HG03571 (cell line): Measurements from ENCODE around the gene TMSB10.
"Not testable (repeated sequence)": the region's sequence is repeated elsewhere in the genome, so short reads cannot be mapped to it uniquely, and the experiment has no call there.

Source experiments
- ATAC-seq: cut with Tn5 transposase; IDR thresholded peaks from one replicate; pipeline ENCODE4 v1.9.1; 2021; ENCODE audit not compliant: unreplicated experiment

The TMSB10 gene

GRCh38 chr2:84905181-84906107 lies at the start of gene TMSB10:
TSS of gene TMSB10 (plus strand) at chr2:84905656.
- ATAC-seq = peak; percentile 64

GRCh38 chr2:84855731-84856130 lies 49.7 kb upstream of the TMSB10 start:
- no peak for ATAC-seq

- peak; percentile 66 for ATAC-seq
Observed at GRCh38 chr2:84856787-84857186, 48.7 kb upstream of the TMSB10 start.

- no peak for ATAC-seq
Observed at GRCh38 chr2:84857566-84857965, 47.9 kb upstream of the TMSB10 start.

DNA sequence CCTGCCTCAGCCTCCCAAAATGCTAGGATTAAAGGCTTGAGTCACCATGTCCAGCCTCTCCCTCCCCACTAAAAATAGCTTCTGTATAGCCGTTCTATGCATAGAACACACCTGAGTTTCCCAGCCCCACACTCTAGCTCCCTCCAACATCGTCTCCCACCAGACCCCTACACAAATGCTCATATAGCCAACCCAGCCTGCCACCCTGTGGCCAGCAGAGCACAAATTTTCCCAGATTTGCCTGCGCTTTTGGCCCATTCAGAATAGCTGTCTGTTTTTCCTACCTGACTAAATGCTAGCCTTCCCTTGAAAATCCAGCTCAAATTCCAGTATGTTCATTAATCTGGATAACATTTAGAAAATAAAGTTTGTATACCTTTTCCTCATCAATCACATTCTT lies 47.3 kb upstream of the TMSB10 start:
- ATAC-seq = no peak

DNA sequence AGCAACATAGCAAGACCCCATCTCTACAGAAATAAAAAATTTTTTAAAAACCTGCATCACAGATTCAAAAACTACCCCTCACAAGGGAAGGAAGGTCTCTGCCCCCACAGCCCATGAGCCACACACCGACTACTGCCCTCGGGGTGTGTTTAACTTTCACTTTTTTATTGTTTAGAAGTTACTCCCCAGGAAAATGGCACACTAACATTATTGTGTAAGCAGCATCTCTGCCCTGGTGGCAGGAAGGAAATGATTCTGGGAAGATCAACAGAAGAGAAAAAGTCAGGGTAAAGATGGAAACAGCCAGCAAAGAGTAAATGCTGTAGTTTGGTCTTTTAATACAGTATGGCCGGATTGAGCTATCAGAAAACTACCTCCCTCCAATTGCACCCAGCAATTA lies 46.5 kb upstream of the TMSB10 start:
- no peak for ATAC-seq

DNA sequence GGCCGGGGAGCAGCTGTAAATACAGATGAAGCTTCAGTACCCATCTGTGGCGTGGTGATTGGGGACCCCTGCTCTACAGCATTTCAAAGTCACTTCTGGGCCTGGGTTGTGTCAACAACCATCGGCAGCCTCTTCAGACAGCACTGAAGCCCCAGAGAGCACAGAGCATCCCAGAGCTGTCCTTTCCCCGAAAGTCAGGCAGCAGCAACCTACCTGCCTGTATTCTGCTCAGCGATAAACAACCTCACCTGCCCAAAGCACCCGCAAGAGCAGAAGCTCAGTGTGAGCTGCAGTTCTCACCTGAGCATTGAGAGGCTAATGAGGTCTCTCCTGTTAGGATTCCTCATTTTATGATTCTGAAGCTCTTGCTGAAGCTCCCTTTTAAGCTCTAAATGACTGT lies 43.9 kb upstream of the TMSB10 start:
- no peak for ATAC-seq

DNA sequence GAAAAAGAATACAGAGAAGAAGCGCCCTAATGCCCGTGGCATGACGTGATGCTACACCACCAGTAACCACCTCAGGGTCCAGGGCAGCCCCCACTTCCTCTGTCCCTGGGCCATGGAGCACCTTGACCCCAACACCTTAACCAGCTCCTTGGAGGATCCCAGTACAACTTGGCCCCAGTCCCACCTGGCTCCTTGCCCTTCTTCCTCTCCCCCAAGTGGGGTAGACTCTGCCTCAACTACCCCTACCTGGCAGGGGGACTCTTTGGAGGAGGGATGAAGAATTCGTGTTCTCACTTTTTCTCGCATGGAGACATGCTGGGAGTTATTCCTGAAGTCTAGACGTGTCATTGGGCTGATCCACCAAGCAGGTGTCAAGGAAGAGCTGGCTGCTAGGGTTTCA lies 43.5 kb upstream of the TMSB10 start:
- no peak for ATAC-seq

DNA sequence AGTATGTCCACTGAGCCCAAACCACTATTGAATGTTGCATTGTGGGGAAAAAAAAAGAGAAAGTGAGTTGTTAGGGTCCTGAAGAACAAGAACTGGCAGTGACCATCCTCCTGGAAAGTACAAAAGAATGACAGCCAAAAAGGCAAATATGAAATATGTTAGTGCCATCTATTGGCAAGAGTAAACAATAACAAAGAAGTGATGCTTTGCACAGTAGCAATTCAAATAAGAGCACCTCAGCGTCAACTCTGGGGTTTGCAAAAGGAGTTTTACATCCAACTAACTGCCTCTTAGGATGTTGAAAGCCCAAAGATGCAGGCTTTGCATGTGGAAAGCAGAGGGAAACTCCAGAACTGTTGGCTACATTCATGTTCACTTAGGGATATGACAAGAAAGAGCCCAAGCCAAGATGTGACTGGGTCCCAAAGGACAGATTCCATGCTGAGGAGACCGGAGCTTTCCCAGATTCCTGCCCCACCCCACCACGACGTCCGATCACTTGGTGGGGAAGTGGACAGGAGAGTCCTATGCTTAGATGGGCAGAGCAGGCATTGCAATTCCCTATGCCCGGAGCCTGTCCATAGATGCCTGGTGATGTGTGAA lies 40.2 kb upstream of the TMSB10 start:
- ATAC-seq = no peak

- no peak for ATAC-seq
Observed at GRCh38 chr2:84866122-84866521, 39.3 kb upstream of the TMSB10 start.

- ATAC-seq = not testable (repeated sequence)
Observed at GRCh38 chr2:84868327-84868726, 37.1 kb upstream of the TMSB10 start.

GRCh38 chr2:84870306-84870705 lies 35.1 kb upstream of the TMSB10 start:
- no peak for ATAC-seq

DNA sequence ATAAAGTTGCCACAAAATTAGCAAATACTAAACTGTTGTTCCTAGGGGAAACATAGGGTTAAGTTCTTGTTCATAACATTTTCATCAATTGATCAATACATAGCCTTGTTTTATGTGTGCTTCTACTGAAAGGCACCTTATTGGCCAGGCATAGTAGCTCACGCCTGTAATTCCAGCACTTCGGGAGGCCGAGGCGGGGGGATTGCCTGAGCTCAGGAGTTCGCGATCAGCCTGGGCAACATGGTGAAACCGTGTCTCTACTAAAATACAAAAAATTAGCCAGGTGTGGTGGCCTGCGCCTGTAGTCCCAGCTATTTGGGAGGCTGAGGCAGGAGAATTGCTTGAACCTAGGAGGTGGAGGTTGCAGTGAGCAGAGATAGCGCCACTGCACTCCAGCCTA lies 32.8 kb upstream of the TMSB10 start:
- ATAC-seq = not testable (repeated sequence)

GRCh38 chr2:84873350-84873749 lies 32.1 kb upstream of the TMSB10 start:
- no peak for ATAC-seq

GRCh38 chr2:84874381-84875212 lies 30.9 kb upstream of the TMSB10 start:
- ATAC-seq = no peak

GRCh38 chr2:84875213-84875560 lies 30.3 kb upstream of the TMSB10 start:
- no peak for ATAC-seq

DNA sequence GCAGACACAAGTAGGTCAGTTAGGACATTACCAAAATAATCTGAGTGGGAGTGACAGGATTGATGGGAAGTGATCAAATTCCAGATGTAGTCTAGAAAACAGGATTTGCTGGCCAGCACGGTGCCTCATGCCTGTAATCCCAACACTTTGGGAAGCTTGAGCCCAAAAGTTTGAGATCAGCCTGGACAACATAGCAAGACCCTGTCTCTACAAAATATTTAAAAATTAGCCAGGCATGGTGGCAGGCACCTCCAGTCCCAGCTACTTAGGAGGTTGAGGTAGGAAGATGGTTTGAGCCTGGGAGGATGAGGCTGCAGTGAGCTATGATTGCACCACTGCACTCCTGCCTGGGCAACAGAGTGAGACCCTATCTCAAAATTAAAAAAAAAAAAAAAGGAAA lies 29.8 kb upstream of the TMSB10 start:
- not testable (repeated sequence) for ATAC-seq

- ATAC-seq = no peak
Observed at GRCh38 chr2:84876369-84876768, 29.1 kb upstream of the TMSB10 start.

GRCh38 chr2:84878459-84878858 lies 27.0 kb upstream of the TMSB10 start:
- ATAC-seq = no peak

DNA sequence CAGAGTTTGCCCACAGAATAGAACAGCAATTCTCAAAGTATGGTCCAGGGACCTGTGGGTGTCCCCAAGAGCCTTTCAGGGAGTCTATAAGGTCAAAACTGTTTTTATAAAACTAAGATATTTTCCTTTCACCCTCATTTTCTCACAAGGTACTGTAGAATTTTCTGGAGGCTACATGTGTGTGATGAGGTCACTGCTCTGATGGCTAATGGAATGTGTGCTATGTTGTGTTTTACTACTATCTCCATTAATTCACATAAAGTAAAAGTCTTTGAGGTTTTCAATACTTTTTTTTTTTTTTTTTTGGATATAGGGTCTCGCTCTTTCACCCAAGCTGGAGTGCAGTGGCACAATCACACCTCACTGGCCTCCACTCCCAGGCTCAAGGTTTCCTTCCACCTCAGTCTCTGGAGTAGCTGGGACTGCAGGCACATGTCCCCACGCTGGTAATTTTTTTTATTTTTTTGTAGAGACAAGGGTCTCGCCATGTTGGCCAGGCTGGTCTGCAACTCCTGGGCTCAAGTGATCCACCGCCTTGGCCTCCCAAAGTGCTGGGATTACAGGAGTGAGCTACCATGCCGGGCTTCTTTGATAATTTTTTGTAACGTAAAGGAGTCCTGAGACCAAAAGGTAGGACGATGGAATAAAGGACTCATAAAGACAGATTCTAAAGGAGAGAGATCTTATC lies 26.4 kb upstream of the TMSB10 start:
- no peak for ATAC-seq
